ENCODE results near the gene ZNF574. TPM values are rescaled to one million over a fixed set of nuclear protein-coding genes. Genes with fewer than 3 reads are reported as not detected.

ZNF574 gene
- total and polyA plus RNA-seq, 2 experiments from 2014 or later = 19.4 to 61.2 TPM

- no peaks in the 10 kb centered on the region; the same call in 2 of the 3 replicates for H3K4me1 Mint-ChIP-seq
- no peaks in the 10 kb centered on the region for H3K9me3 Mint-ChIP-seq
- no peak overlapping the region for H3K27ac ChIP-seq (ENCODE audit: low read depth)
- TF ChIP-seq POLR2AphosphoS5 (IDR thresholded peaks at IDR 0.05; ENCODE audit: low read depth) (no peak), CTCF (conservative IDR thresholded peaks at IDR 0.05; ENCODE audit: low read depth in 2 of 2) (no peak), ZNF462 (CRISPR knock-in tag; IDR thresholded peaks at IDR 0.05) (no peak), ZNF114 (CRISPR knock-in tag; IDR thresholded peaks at IDR 0.05) (no peak)
- no peak overlapping the region for H3K4me3 ChIP-seq
- H3K27ac Mint-ChIP-seq = no peak overlapping the region
- no peaks in the 10 kb centered on the region for H3K9me2 ChIP-seq (ENCODE audit: insufficient read depth)
- H3K79me2 ChIP-seq (replicated peaks; ENCODE audit: insufficient read depth) = peaks cover 28% of the 10 kb centered on the region
- H3K36me3 ChIP-seq (ENCODE audit: insufficient read depth) = peaks cover 3% of the 10 kb centered on the region; the same call in 1 of the 2 replicates
- peaks cover 13% of the 10 kb centered on the region for H3K27me3 Mint-ChIP-seq (ENCODE audit: insufficient read depth, low read depth, poor library complexity)
- H3K4me3 Mint-ChIP-seq = no peak overlapping the region
- H3K36me3 Mint-ChIP-seq (ENCODE audit: low read depth) = peaks cover 43% of the 10 kb centered on the region
- peaks cover 13% of the 10 kb centered on the region; the same call in 1 of the 2 replicates for H3K4me1 ChIP-seq (ENCODE audit: insufficient read depth)
- no peak for DNase-seq (ENCODE audit: low spot score)
- H3K27me3 ChIP-seq (ENCODE audit: insufficient read depth) = no peaks in the 10 kb centered on the region
- peaks cover 12% of the 10 kb centered on the region for H4K20me1 ChIP-seq (replicated peaks; ENCODE audit: insufficient read depth)
- peaks cover 6% of the 10 kb centered on the region; the same call in 1 of the 2 replicates for H3F3A ChIP-seq (replicated peaks; ENCODE audit: low read depth)
- no peak overlapping the region for H3K4me2 ChIP-seq
- no peak for ATAC-seq
- no peak overlapping the region for H2AFZ ChIP-seq
These were observed 11.5 kb upstream of the ZNF574 start for GRCh38 chr19:42064432-42064831.
